Central memory CD4-positive, alpha-beta T cell (primary cell): Measurements from ENCODE around the gene CUL3.

Source experiments
- DNase-seq: peaks from one replicate; pipeline ENCODE4 v3.0.0; 2022

CUL3 gene

GRCh38 chr2:224579411-224579810 is 5.8 kb downstream of the CUL3 start:
- no peak for DNase-seq

DNA sequence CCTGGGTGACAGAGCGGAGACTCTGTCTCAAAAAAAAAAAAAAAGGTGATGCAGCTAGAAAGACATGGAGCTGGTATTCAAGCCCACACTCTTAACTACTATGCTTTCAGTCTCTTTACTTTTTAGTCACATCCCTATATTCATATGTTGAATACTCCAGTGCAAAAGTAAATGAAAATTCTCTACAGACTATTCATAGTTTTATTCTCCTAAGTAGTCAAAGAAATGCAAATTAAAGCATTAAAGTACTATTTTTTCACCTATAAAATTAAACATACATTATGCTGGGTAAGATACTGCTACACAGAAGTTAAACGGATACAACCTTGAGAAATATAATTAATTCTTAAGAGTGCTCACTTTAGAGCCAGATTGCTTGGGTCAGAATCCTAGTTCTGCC is 7.6 kb downstream of the CUL3 start:
- no peak for DNase-seq

- DNase-seq: no peak
Measured at GRCh38 chr2:224576088-224576715, 9.0 kb downstream of the CUL3 start.

- no peak for DNase-seq
Measured at GRCh38 chr2:224574423-224575084, 10.6 kb downstream of the CUL3 start.

GRCh38 chr2:224573724-224574123 is 11.4 kb downstream of the CUL3 start:
- DNase-seq: no peak

- no peak for DNase-seq
Measured at GRCh38 chr2:224572338-224572737, 12.8 kb downstream of the CUL3 start.

DNA sequence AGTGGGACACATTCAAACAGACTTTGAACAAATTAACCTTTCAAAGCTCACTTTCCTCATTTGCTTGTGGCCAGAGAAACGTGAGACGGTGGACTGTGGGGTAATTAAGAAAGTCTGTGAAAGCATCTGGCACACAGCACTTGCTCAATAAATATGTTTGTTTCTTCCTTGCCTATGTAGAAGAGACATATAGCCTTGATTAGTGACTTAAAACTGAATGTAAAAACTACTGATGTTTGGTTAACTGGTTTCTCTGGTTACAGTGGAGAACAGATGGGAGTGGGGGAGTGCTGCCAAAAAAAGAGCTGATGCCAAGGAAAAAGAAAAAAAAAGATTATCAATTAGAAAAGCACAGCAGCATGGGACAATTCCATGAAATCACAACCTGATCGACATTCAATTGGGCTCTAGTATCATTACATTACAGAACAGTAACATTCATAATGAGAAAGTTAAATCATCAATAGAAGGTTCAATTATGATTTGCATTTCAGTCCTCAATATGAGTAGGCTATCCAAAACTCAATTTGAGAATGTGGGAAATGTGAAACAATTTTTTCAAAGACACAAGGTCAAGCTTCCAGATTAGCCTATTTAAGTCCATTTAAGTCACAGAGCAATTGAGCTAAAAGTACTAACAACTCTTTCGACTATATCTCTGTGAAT is 14.7 kb downstream of the CUL3 start:
- no peak for DNase-seq

DNA sequence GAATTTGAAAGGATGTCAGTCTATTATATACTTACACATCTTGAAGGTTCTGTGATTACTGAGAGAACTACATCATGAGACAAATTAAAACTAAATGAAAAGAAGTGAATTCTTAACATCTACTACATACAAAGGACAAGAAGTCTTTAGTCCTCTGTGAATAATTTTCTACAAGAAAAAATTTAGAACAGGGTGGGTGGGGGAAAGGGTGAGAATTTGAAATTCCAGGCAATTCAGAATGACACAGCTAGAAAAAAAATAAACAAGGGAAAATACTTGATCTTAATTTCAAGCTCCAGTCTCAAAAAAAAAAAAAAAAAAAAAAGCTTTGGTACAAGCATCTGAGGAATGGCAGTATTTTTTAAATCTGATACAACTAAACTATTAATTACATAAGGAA is 15.5 kb downstream of the CUL3 start:
- DNase-seq: no peak

DNA sequence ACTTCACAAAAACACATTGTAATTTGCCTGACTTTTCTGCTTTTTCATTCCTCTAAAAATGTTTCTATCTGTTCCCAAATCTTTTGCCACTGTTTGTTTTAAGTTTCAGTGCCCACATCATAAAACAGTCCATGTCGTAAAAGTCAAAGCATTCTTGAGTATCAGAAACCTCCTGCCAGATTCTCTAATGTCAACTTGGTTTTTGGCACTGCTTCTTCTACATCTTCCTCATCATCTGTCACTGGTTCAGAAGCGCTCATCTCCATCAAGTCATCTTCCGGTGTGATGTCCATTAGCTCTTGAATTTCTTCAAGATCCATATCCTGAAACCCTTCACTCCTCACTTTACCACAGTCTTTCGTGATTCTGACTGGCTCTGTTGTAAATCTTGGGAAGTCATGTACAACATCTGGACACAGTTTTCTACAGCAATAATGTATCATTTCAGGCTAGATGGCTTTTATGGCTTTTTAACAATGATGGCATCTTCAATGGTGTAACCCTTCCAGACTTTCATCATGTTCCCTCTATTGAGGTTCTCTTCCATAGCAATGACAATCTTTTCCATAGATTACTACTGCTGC is 19.6 kb downstream of the CUL3 start:
- no peak for DNase-seq

GRCh38 chr2:224563537-224563936 is 21.6 kb downstream of the CUL3 start:
- DNase-seq: no peak

- DNase-seq: no peak
Measured at GRCh38 chr2:224562831-224563230, 22.3 kb downstream of the CUL3 start.

DNA sequence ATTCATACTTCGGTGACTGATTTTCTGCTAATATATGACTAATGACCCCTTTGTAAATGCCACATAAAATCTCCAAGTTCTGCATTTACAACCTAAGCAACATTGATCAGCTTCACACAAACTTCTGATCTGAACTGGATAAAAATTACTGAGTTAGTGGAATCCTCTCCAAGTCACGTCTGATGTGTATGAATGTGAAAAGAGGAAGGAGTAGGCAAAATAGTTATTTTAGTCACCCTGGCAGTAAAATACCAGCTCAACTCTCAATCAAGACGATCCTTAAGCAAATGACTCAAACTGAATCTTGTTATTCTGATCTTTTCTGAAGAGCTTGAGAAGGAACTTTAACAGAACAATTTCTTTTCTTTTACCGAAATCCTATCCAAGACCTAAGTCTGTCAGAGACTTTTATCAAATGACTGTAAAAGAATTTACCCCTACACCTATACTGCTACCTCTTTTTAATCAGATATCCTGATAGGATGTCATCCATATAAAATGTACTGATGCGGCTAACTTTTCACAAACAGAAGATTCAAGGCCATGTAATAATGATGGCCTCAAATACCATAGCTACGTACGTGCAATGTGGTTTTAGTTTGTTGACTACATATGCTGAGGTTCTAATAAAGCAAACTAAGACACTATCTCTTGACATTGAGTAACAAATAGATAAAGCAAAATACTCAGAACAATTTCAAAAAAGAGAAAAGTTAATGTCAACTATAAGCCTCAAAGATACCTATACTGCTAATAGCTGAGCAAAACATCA is 23.7 kb downstream of the CUL3 start:
- no peak for DNase-seq

GRCh38 chr2:224560549-224560948 is 24.6 kb downstream of the CUL3 start:
- DNase-seq: no peak

- DNase-seq: no peak
Measured at GRCh38 chr2:224557610-224558009, 27.6 kb downstream of the CUL3 start.

GRCh38 chr2:224556381-224556780 is 28.8 kb downstream of the CUL3 start:
- DNase-seq: no peak

- no peak for DNase-seq
Measured at GRCh38 chr2:224555823-224556366, 29.3 kb downstream of the CUL3 start.

DNA sequence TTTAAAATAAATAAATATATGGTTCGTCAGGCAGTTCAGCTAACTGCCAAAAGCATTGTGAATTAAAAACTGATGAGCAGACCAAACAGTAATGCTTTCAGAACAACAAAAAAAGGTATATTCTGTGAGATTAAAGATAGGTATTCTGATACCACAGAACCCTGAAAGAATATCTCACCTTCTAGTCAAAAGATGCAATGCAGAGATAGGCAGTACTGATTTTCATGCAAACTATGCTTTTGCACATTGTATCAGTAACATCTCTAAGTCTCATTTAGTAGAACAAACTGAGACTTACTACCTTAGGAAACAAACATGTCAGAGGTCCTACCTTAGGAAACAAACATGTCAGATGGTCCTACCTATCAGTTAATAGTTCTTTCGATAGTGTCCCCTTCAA is 32.4 kb downstream of the CUL3 start:
- DNase-seq: no peak

DNA sequence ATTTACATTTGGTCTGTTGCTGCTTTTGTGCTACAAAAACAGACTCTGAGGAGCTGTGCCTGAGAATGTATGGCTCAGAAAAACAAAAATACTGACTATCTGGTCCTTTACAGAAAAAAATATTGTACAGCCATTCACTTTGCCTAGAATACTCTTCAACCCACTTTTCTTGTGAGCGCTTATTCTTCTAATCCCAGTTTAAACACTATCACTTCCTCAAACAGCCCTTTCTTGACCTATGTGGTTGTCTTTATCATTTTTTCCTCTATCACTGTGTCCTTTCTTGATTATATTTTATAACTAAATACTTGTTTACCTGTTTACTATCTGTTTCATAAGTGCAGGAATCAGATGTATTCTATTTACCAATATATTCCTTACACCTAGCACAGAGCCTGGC is 33.5 kb downstream of the CUL3 start:
- DNase-seq: no peak

DNA sequence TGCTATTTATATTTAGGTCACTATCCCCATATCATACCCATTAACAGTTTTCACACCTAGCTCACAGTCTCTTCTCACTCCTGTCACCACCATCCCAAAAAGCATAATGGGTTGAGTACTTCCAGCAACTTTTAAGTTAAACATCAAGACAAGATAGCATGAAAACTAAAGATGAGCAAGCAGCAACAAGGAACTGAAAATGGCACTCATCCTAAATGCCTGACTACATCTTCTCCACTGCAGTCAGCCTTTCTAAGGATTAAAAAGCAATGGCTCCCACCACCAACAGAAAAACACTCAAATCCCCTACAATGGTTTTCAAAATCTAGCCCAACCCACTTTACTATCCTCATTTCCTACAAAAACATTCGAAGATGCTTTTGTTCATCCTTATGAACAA is 38.2 kb downstream of the CUL3 start:
- DNase-seq: no peak

- no peak for DNase-seq
Measured at GRCh38 chr2:224545884-224546644, 39.1 kb downstream of the CUL3 start.

DNA sequence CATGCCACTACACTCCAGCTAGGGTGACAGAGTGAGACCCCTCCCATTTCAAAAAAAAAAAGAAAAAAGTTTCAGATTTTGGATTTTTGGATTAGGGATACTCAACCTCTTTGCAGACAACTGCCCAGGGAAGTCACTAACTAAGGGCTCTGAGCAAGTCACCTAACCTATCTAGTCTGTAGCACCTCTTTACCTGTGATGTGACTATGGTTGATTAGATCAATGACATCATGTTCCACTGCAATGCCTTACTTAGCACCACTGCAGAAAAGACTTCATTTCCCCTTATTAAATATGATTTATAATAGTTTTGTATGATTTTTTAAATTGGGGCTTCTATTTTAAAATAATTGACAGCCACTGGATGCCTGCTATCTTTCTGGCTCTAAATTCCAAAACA is 41.2 kb downstream of the CUL3 start:
- no peak for DNase-seq

DNA sequence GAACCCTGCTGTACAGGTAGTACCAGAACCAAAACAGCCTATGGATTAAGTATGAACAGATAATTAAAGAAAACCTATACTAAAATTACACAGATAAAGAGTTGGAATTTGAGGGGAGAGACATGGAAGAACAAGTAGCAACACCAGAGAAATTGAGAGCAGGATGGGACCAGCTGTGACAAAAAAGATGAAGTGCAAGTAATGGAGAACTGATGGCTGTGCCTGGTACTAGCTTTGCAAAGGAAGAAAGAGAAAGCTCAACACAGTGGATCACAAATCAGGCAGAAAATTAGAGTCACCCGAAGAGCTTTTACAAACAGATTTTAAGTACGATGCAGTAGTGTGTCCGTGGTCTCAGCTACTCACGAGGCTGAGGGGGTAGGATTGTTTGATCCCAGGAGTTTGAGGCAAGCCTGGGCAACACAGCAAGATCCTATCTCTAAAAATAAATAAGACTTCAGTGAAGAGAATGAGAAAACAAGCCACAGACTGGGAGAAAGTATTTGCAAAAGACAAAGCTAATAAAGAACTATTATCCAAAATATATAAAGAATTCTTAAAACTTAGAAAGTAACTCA is 46.5 kb downstream of the CUL3 start:
- no peak for DNase-seq
